HG02981 (cell line): ENCODE measurements around the gene NEB.
A peak's percentile ranks its signal among the peaks of the same experiment; 100 is the strongest.
"Not testable (repeated sequence)": the region's sequence is repeated elsewhere in the genome, so short reads cannot be mapped to it uniquely, and the experiment has no call there.

Experiments
- ATAC-seq: cut with Tn5 transposase; IDR thresholded peaks from one replicate; pipeline ENCODE4 v1.9.1; 2021; ENCODE audit warnings: mild to moderate bottlenecking, moderate library complexity; ENCODE audit not compliant: unreplicated experiment

The NEB gene

DNA sequence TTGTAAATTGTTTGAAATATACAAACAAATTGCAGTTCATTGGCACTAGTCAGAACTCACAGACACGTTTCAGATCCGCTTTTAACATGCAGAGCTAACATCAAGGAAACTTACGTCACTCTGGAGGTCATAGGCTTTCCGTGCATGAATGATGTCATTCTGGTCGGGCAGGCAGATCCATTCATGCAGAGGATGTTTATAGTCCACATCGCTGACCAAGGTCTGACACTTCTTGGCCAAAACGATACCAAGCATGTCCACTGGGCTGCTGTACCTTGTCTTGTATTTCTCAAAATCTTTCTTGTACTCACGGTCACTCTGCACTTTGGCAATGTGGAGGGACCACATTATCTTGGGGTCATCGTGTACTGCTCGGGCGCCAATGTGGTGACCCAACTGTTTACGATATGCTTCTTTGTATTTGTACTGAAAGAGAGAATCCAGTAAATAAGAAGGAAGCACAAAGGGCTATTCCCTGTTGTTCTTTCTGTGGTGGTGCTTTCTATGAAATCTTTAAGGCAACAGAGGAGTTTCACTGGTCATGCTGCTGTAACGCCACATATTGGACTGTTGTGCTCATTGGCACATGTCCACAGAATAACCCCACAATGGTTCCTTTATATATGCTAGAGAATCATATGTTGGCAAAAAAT, 114.8 kb downstream of the NEB start:
- no peak for ATAC-seq

DNA sequence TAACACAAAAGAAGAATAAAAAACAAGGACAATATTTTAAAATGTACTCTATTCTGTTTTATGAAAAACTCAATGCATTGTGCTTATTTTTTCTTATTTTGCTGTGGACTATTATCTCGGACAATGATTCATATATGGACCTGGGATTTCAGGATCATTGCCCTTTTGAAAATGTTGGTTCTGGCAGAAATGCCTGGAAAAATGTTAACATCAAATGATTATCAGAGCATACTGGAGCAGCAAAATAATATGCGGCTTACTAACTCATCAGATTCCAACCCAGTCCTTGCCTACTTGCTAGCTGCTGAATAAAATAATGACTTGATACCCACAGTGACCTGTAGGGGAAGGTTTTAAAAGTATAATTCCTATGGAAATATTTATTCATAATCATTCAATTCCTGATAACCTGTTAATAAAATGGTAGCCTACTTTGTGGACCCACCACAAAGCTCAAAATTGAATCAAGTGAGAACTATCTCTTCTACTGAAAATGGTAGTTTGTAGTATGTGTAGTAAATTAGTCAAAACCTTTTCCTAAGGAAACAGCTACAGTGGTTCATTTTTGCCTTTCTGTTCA, 117.4 kb downstream of the NEB start:
- no peak for ATAC-seq

DNA sequence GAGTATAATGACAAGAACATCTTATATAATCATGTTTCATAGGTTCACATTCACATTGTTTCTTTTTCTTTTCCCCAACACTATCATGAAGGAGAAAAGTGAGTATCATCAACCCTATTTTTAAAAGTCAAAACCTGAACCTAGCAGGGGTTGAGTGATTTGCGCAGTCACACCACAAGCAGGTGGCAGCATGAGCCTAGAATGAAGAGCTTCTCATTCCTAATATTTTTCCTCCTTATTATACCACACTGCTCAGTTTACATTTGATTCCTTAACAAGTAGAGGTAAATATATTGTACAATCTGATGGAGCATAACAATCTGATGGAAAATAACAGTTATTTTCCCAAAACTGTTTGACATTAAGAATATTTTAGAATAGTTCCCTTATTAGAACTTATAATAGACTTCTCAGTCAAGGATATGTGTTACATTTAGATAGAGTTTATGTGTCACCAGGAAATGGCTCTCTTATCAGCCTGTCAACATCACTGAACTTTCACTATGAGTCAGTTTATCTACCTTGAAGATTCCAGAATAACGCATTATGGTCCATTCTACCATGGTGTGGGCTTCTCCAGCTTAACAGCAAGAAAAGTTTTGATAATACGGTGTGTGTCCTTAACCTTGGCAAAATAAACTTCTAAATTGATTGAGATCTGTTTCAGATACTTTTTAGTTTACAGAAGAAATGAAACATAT, 119.5 kb downstream of the NEB start:
- no peak for ATAC-seq

DNA sequence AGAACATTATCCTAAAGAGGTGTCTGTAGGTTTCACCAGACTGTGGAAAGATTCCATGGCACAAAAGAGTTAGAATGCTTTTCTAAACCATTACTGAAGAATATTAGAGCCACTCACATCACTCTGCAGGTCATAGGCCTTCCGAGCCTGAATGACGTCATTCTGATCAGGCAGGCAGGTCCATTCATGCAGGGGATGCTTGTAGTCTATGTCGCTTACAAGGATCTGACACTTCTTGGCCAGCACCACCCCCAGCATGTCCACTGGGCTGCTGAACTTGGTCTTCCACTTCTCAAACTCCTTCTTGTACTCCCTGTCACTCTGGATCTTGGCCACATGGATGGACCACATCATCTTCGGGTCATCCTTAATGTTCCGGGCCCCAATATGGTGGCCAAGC, 120.1 kb downstream of the NEB start:
- no peak for ATAC-seq

DNA sequence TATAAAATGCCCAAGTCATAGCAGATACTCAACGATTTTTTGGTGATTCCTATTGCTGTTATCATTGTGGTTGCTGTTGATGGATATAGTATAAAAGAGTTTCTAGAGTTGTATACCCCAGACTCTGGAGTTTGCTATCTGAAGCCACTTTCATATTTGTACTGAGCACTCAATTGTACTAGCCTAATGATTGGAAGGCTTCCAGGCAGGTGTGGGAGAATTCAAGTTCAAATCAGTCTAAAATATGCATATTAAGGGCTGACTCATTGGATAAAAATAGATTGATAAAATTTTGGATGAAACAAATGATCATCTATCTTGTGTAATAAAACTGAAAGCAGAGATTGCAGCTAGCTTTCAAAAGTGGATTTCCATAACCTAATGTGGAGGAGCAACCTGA, 122.9 kb downstream of the NEB start:
- ATAC-seq, result no peak

DNA sequence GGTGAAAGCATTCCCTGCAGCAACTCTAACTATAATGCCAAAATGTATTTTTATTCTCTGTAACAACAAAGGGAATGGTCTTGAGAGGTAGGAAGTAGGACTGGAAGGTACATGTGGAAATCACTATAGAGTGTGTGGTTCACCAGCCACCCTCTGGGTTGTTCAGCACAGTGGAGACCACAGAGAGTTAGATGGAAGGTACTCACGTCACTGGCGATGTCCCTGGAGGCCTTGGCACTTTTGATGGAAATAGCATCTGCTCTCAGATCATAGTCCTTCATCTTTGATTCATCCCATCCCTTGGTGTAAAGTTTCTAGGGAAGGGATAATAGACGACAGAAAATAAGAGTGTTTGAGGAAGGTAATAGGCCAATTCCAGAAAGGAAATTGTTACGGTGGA, 124.0 kb downstream of the NEB start:
- ATAC-seq, result no peak

DNA sequence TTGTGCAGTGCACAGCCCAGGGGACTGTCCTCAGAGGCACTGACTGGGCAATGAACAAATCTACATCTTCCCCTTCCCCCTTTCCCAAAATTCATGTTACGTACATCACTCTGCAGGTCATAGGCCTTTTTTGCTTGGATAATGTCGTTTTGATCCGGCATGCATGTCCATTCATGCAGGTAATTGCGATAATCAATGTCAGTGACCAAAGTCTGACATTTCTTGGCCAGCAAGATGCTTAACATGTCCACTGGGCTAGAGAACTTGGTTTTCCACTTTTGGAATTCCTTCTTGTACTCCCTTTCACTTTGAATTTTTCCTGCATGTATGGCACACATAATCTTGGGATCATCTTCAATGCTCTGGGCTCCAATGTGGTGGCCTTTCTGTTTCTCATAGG, 124.6 kb downstream of the NEB start:
- no peak for ATAC-seq

DNA sequence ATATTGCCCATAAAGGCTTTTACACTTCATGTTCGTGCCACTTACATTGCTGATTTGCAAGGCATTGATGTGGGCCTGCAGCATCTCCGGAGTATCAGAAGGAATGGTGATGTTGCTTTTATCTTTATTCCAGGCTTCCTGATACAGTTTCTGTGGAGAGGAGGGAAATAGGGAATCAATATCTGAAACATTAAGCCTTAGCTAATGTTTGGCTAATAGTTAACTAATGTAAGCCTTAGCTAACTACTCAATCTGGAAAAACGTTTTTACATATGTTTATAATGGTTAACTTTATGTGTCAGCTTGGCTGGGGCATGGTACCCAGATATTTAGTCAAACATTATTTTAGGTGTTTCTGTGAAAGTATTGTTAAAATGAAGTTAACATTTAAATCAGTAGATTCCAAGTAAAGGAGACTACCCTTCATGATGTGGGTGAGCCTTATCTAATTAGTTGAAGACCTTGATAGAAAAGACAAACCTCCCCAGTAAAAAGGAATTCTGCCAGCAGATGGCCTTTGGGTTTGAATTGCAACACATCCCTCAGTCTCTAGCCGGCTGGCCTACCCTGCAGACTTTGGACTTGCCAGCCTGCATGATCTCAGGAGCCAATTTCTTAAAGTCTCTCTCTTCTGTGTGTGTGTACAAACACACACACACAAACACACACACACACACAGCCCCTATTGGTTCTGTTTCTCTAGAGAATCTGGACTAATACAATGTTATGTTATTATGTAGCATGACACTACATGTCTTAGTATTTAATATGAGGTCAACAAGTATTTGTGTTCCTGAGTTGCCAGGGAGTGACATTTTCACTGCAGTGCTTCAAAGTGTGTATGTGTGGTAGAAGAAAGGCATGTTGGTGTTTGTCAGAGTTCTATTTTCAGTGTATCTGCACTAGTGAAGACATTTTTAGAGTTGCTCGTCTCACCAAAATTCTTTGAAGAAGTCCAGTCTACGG, 126.5 kb downstream of the NEB start:
- ATAC-seq, result not testable (repeated sequence)

DNA sequence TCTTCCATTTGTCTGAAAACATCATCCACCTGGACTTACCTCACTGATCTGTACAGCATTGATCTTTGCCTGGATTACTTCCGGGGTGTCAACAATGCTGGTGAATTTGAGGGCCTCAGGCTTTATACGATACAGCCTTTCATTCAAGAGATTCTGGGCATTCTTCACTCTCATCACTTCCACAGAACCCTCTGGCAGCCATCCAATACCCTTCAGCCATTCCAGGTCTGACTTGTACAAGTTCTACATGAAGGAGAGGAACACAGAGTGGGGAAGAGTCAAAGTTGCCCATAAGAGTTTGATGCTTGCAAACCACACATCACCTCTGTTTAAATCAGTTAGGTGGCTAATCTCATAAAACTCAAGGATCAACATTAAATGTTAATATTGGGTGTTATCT, 130.7 kb downstream of the NEB start:
- ATAC-seq, result not testable (repeated sequence)

DNA sequence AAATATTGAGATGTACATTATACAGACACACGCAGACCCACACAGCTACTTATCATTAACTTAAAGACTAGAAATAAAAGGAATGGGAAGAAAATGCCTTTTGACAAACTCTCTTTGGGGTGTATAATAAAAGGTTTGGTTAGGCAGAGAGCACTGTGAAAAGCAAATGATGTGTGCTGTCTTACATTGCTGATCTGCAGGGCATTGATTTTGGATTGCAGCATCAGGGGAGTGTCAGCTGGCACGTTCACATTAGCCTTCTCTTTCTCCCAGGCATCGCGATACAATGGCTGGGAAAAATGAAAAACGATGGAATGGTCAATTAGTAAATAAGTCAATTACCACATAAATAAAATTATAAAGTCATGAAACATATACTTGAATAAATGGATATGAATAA, 131.9 kb downstream of the NEB start:
- not testable (repeated sequence) for ATAC-seq

DNA sequence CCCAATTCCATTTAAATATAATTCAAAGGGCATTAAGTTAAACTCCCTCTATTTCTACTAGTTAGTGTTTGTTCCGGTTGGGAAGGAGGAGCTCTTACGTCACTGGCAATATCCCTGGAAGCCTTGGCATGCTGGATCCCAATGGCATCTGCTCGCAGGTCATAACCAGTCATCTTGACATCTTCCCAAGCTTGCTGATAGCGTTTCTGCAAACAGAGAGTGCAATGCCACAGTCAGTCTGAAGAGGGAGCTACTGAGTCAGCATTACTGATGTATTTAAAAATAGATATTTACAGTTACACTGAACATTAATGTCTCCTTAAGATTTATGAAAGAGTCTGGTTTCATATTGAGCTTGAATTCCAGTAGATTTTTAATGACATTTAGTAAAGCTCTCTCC, 132.5 kb downstream of the NEB start:
- ATAC-seq, result not testable (repeated sequence)

DNA sequence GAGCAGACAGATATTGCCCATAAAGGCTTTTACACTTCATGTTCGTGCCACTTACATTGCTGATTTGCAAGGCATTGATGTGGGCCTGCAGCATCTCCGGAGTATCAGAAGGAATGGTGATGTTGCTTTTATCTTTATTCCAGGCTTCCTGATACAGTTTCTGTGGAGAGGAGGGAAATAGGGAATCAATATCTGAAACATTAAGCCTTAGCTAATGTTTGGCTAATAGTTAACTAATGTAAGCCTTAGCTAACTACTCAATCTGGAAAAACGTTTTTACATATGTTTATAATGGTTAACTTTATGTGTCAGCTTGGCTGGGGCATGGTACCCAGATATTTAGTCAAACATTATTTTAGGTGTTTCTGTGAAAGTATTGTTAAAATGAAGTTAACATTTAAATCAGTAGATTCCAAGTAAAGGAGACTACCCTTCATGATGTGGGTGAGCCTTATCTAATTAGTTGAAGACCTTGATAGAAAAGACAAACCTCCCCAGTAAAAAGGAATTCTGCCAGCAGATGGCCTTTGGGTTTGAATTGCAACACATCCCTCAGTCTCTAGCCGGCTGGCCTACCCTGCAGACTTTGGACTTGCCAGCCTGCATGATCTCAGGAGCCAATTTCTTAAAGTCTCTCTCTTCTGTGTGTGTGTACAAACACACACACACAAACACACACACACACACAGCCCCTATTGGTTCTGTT, 137.2 kb downstream of the NEB start:
- not testable (repeated sequence) for ATAC-seq

DNA sequence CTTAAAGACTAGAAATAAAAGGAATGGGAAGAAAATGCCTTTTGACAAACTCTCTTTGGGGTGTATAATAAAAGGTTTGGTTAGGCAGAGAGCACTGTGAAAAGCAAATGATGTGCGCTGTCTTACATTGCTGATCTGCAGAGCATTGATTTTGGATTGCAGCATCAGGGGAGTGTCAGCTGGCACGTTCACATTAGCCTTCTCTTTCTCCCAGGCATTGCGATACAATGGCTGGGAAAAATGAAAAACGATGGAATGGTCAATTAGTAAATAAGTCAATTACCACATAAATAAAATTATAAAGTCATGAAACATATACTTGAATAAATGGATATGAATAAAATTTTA, 142.4 kb downstream of the NEB start:
- ATAC-seq, result not testable (repeated sequence)

DNA sequence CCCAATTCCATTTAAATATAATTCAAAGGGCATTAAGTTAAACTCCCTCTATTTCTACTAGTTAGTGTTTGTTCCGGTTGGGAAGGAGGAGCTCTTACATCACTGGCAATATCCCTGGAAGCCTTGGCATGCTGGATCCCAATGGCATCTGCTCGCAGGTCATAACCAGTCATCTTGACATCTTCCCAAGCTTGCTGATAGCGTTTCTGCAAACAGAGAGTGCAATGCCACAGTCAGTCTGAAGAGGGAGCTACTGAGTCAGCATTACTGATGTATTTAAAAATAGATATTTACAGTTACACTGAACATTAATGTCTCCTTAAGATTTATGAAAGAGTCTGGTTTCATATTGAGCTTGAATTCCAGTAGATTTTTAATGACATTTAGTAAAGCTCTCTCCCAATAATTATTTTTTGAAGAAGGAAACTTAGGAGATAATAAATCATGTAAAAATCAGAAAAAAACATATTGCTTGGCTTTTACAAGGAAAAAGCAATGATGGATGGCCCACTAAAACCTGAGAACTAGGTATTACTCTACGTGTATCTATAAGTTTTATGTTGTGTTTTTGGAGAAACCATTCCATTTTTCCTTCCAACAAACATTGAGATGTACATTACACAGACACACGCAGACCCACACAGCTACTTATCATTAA, 142.9 kb downstream of the NEB start:
- not testable (repeated sequence) for ATAC-seq

DNA sequence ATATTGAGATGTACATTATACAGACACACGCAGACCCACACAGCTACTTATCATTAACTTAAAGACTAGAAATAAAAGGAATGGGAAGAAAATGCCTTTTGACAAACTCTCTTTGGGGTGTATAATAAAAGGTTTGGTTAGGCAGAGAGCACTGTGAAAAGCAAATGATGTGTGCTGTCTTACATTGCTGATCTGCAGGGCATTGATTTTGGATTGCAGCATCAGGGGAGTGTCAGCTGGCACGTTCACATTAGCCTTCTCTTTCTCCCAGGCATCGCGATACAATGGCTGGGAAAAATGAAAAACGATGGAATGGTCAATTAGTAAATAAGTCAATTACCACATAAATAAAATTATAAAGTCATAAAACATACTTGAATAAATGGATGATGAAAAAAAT, 153.0 kb downstream of the NEB start:
- ATAC-seq, result not testable (repeated sequence)

DNA sequence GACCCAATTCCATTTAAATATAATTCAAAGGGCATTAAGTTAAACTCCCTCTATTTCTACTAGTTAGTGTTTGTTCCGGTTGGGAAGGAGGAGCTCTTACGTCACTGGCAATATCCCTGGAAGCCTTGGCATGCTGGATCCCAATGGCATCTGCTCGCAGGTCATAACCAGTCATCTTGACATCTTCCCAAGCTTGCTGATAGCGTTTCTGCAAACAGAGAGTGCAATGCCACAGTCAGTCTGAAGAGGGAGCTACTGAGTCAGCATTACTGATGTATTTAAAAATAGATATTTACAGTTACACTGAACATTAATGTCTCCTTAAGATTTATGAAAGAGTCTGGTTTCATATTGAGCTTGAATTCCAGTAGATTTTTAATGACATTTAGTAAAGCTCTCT, 153.6 kb downstream of the NEB start:
- peak; percentile 60 for ATAC-seq

DNA sequence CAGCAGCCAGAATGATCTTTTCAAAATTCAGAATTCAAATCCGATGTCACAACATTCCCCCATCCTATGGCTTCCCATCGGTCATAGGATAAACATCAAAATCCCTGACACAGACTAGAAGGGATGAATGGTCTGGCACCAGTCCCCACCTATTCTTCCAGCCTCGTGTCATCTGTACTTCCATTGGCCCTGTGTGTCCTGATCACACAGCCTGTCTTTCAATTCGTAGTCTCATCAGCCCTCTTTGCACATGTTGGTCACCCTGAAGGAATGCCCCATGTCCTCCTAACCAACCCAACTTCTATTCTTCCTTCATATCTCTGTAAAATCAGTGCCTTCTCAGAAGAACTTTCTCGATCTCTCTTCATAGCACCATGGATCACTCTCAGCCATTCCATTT, 157.2 kb downstream of the NEB start:
- ATAC-seq, result no peak

DNA sequence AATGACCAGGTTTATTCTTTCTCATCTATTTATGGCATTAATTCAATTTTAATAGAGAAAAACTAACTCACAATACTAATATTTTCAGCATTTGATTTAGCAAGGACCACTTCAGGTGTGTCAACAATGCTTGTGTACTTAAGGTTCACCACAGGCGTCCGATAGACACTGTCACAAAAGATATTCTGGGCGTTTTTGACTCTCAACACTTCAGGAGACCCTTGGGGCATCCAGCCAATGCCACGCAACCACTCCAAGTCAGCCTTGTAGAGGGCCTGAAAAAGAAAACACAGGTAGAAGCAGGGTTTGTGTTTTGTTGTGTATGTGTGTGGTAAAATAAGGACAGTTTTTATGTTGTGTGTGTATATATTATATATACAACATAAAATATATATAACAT, 158.2 kb downstream of the NEB start:
- ATAC-seq, result no peak

DNA sequence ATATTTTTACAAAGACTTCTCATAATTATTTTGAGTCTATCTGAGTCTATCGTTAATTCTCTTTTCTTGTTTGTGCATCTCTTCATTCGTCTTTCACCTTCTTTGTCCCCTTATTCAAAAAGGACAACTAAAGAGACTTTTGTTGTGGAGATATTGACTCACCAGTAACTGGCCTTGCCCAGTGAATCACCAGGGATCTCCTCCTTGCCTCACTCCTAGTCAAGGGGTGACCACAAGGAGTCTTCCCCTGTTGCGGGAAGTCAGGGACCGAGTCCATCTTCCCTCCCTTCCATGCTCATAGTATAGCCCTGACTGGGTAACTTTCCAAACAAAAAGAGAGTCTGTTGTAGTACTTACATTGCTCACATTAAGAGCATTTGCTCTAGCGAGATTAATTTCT, 158.9 kb downstream of the NEB start:
- no peak for ATAC-seq

DNA sequence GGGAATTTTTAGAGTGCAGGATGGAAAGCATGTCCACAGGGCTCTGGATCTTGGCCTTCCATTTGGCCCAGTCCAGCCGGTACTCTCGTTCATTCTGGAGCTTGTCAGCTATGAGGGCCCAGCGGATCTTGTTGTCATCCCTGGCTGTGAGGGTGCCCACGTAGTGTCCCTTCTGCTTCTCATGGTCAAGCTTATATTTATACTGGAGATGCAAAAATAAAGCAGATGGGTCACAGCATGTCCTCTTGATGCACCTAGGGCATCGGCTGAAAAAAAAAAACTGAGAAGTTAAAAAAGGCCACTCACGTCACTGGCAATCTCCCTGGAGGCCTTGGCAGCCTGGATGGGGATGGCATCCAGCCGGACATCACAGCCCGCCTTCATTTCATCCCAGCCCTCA, 164.1 kb downstream of the NEB start:
- no peak for ATAC-seq
